GM12873 (cell line): Measurements from ENCODE around the gene NTM.

Experiments used
- TF ChIP-seq, protein P1 (sequence below): IDR thresholded peaks from 2 replicates; pipeline ENCODE4 v1.5.1; 2012; ENCODE audit warnings: low read depth, mild to moderate bottlenecking, moderate library complexity, low read length, control low read depth; ENCODE audit not compliant: insufficient read depth; ENCODE audit errors: missing control alignments

NTM gene

DNA sequence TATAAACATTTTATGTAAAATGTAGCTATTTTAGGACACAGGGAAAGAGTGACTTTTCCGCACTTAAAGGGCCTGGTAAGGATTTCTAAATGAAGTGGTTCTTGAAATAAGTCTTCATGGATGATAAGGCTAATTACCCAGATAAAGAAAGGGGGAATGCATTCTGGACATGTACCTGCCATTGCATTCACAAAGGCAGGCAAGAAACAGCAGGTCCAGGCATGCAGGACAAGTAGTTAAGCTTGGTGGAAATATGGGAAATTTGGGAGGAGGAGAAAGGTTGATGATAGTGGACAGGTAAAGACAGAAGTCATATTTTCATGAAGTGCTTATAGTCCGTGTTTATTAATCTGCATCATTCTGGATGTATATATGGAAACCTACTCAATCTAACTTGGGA is 621.2 kb downstream of the NTM start:
- TF ChIP-seq, protein P1, sequence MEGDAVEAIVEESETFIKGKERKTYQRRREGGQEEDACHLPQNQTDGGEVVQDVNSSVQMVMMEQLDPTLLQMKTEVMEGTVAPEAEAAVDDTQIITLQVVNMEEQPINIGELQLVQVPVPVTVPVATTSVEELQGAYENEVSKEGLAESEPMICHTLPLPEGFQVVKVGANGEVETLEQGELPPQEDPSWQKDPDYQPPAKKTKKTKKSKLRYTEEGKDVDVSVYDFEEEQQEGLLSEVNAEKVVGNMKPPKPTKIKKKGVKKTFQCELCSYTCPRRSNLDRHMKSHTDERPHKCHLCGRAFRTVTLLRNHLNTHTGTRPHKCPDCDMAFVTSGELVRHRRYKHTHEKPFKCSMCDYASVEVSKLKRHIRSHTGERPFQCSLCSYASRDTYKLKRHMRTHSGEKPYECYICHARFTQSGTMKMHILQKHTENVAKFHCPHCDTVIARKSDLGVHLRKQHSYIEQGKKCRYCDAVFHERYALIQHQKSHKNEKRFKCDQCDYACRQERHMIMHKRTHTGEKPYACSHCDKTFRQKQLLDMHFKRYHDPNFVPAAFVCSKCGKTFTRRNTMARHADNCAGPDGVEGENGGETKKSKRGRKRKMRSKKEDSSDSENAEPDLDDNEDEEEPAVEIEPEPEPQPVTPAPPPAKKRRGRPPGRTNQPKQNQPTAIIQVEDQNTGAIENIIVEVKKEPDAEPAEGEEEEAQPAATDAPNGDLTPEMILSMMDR = no peak

DNA sequence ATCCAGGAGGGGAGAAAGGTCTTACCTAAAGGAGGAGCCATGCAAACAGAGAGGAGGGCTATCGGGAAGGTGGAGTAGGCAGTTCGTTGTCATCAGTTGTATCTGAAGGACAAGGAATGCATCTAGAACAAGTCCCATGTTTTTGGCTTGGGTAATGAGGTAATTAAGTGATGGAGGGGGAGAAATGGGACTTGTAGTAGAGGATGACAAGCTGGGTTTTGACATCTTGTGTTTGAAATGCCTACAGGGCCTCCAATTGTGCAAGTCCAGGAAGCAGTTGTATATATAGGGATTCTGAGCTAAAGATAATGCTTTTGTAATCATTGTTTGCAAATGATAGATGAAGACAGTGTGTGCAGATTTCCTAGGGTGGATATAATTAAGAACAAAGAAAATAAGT is 622.8 kb downstream of the NTM start:
- TF ChIP-seq, protein P1 = no peak

DNA sequence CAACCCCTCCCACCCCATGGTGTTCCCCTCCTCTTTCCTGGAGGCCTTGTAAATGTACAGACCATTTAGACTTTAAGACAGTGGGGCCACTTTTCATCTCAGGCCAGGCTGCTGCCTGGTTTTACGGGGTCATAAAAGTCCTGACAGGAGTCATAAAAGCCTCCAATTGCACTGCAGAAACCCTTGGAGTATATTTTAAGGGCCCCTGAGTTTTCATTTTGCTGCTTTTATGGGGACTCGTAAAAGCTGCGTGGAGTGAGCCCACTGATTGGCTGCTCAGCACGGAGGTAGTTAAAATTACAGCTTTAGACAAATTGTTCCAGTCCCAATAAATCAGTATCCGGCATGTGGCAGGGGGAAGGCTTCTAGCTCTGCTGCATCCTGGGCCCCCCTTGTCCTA is 627.6 kb downstream of the NTM start:
- TF ChIP-seq, protein P1 = no peak

DNA sequence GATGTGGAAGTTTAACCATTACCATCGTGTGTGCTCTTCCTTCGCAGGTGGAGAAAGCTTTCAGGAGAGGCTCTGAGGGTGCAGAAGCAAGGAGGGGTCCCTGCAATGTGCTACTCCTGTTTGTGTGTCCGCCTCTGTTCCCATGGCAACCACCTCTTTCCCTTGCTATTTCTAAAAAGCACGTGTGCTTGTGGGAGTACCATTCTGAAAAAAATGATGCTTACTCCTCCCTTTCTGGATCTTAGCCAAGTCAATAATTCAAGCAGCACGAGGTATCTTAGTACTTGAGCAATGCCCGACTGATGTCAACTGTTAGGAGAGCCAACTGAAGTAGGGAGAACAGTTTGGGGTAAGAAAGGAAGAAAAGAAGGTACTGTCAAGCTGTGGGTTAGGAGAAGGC is 628.7 kb downstream of the NTM start:
- TF ChIP-seq, protein P1 = no peak

DNA sequence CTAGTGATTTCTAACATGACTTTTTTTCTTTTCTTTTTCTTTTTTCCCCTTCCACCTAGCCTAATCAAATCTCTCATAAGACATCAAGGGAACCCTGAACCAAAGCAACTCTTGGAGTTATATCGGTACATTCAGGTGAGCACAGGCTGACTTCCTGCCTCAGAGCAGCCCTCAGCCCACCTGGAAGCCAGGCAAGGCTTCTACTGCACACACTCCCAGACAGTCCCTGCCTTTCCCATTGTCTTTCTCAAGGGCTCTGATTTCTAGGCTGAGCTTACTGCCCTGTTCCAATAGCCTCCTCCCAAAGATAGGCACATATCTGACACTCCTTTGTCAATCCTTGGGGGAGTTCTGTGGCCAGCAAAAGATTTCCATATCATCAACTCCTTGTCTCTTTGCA is 629.5 kb downstream of the NTM start:
- TF ChIP-seq, protein P1 = no peak

DNA sequence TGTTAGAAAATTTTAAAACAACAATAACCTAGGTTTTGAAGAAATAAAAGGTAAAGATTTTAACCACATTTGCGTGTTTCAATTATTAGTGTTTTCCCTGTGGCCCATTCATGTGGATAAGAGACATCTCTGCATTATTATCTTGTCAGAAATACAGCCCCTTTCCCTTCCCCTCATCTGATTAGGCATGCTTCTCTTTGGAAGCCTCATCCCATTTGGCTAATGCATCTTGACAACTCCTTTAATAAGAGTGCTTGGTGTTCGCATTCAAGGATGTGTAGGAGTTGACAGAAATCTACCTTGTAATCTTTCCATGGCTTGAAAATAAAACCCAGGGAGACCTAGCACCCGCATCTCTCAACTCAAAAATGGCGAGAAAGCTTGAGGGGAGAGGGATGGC is 635.5 kb downstream of the NTM start:
- TF ChIP-seq, protein P1 = no peak

DNA sequence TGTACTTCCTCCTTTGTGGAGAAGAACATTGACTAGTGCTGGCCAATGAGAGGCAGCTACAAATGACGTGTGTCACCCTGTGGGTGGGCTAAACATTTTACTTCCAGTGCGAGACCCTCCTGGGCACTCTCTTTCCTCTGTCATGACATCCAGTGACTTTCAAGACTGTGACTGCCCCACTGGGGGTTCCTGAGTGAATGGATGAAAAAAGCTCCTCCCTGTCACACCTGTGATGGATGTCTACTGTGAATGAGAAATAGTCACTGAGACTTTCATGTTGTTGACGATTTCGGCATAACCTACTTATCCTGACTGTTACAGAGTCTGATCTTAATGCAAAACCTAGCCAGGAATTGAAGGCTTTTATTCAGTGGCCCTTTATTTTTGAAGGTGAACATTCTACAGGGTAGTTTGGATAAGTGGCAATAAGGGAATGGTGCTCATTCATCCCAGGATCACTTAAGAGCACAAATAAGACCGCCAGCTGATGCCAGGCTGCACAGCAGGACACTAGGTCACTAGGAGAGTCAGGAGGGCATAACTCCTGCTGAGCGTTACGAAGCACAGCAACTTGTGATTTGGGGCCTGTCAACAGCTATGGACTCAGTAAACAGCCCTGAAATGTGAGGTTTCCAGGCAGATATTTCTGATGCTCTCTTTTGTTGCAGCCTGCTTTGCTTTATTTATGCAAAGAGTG is 636.6 kb downstream of the NTM start:
- TF ChIP-seq, protein P1 = no peak

DNA sequence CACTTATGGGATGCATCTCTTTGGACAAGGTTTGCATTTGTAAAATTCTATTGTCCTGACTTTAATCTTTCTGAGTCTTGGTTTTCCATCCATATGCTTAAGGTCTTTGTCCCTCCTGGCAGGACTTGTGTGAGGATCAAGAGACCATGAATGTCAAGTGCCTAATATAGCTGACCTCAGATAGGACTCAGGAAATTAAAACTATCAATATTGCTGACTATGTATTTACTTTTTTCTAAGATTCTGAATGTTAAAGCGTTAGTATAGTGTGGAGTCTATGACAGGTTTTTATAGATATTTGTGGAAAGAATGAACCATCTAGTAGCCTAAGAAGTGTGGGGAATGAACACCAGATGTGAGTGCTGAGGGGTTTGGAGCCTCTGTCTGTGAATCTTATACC is 637.8 kb downstream of the NTM start:
- TF ChIP-seq, protein P1 = no peak
